Measurements from ENCODE around the gene KCNE5. TPM values are rescaled to one million over a fixed set of nuclear protein-coding genes. Genes with fewer than 3 reads are reported as not detected.

The KCNE5 gene
- total RNA-seq, 1 experiment from 2014 or later, result 1.4 TPM

DNA sequence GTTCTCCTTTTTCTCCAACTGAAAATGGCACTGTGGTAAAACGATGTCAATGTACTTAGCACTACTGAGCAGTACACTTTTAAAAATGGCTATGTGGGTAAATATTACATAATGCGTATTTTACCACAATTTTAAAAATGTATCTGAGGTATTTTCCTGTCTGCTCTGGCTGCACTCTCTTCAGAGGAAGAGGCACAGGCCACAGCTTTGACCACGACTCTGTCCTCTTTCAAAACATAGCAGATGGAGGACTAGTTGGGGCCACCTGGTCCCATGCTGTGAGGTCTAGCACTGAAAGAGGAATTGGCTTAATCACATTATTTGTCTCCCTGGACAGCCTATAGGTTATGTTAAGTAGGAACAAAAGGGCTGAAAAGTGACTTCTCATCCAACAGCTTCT, 5.2 kb downstream of the KCNE5 start:
- no peak for DNase-seq (ENCODE audit: unreplicated experiment)
- ChIA-PET CTCF (interaction anchor here (0.6 kb wide), 1 partner anchor 134 kb away, joined by 3 read pairs; no protein-coding TSS in a partner anchor), POLR2A (no interaction called here)
- Mint-ChIP-seq H3K36me3 (ENCODE audit: insufficient read depth, unreplicated experiment) (peaks cover 6% of the 10 kb centered on the region), H3K27me3 (ENCODE audit: insufficient read depth, unreplicated experiment) (peaks cover 27% of the 10 kb centered on the region), H3K4me1 (ENCODE audit: insufficient read depth, unreplicated experiment) (no peaks in the 10 kb centered on the region), H3K9me3 (ENCODE audit: unreplicated experiment) (no peaks in the 10 kb centered on the region), H3K4me3 (ENCODE audit: unreplicated experiment) (no peak overlapping the region), H3K27ac (ENCODE audit: low read depth, unreplicated experiment) (no peak overlapping the region)
- intact Hi-C loops (cut with micrococcal nuclease), result no loop called here
- TF ChIP-seq, protein P1, sequence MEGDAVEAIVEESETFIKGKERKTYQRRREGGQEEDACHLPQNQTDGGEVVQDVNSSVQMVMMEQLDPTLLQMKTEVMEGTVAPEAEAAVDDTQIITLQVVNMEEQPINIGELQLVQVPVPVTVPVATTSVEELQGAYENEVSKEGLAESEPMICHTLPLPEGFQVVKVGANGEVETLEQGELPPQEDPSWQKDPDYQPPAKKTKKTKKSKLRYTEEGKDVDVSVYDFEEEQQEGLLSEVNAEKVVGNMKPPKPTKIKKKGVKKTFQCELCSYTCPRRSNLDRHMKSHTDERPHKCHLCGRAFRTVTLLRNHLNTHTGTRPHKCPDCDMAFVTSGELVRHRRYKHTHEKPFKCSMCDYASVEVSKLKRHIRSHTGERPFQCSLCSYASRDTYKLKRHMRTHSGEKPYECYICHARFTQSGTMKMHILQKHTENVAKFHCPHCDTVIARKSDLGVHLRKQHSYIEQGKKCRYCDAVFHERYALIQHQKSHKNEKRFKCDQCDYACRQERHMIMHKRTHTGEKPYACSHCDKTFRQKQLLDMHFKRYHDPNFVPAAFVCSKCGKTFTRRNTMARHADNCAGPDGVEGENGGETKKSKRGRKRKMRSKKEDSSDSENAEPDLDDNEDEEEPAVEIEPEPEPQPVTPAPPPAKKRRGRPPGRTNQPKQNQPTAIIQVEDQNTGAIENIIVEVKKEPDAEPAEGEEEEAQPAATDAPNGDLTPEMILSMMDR (IDR thresholded peaks at IDR 0.05; ENCODE audit: unreplicated experiment), result no peak
- BruUV-seq (replicated peaks), result no TSS peak

DNA sequence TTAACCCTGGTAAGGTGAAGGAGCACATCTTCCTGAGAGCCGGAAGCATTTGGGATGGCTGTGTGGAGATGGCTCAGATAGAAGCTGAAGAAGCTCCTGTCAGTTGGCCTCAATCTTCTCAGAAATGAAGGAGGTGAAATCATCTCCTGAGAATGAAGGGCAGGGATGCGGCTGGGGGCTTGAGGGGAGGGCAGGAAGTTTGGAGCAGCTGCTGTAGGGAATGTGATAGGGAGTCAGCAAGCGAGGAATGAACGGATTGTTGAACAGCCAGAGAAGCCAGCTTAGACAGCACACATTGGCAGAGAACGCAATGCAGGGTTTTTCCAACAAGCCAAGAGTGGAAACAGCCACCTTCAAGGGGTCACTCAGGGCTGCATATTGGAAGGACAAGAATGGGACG, 10.0 kb downstream of the KCNE5 start:
- intact Hi-C loops (cut with micrococcal nuclease), result no loop called here
- Mint-ChIP-seq H3K9me3 (ENCODE audit: unreplicated experiment) (no peaks in the 10 kb centered on the region), H3K4me3 (ENCODE audit: unreplicated experiment) (no peak overlapping the region), H3K27me3 (ENCODE audit: insufficient read depth, unreplicated experiment) (peaks cover 16% of the 10 kb centered on the region), H3K36me3 (ENCODE audit: insufficient read depth, unreplicated experiment) (no peaks in the 10 kb centered on the region), H3K4me1 (ENCODE audit: insufficient read depth, unreplicated experiment) (no peaks in the 10 kb centered on the region), H3K27ac (ENCODE audit: low read depth, unreplicated experiment) (no peak overlapping the region)
- ChIA-PET POLR2A (no interaction called here), CTCF (interaction anchor here (0.6 to 0.9 kb wide), 2 partner anchors 25 to 277 kb away, joined by 3 read pairs; no protein-coding TSS in a partner anchor)
- DNase-seq (ENCODE audit: unreplicated experiment), result no peak
- TF ChIP-seq, protein P1 (IDR thresholded peaks at IDR 0.05; ENCODE audit: unreplicated experiment), result no peak
- no TSS peak for BruUV-seq (replicated peaks)

GRCh38 chrX:109601486-109601885, 23.5 kb downstream of the KCNE5 start:
- DNase-seq (ENCODE audit: unreplicated experiment), result no peak
- peaks cover 9% of the 10 kb centered on the region for H3K36me3 Mint-ChIP-seq (ENCODE audit: insufficient read depth, unreplicated experiment)
- H3K4me1 Mint-ChIP-seq (ENCODE audit: insufficient read depth, unreplicated experiment), result no peaks in the 10 kb centered on the region
- H3K9me3 Mint-ChIP-seq (ENCODE audit: unreplicated experiment), result peaks cover 20% of the 10 kb centered on the region
- CTCF ChIA-PET, result no interaction called here
- no peak overlapping the region for H3K27ac Mint-ChIP-seq (ENCODE audit: low read depth, unreplicated experiment)
- POLR2A ChIA-PET, result no interaction called here
- no TSS peak for BruUV-seq (replicated peaks)
- peaks cover 82% of the 10 kb centered on the region for H3K27me3 Mint-ChIP-seq (ENCODE audit: insufficient read depth, unreplicated experiment)
- TF ChIP-seq, protein P1 (IDR thresholded peaks at IDR 0.05; ENCODE audit: unreplicated experiment), result no peak
- H3K4me3 Mint-ChIP-seq (ENCODE audit: unreplicated experiment), result no peak overlapping the region
- intact Hi-C loops (cut with micrococcal nuclease), result no loop called here

- Mint-ChIP-seq H3K9me3 (ENCODE audit: unreplicated experiment) (peaks cover 8% of the 10 kb centered on the region), H3K27ac (ENCODE audit: low read depth, unreplicated experiment) (no peak overlapping the region), H3K36me3 (ENCODE audit: insufficient read depth, unreplicated experiment) (peaks cover 5% of the 10 kb centered on the region), H3K4me1 (ENCODE audit: insufficient read depth, unreplicated experiment) (no peaks in the 10 kb centered on the region), H3K27me3 (ENCODE audit: insufficient read depth, unreplicated experiment) (peaks cover 70% of the 10 kb centered on the region), H3K4me3 (ENCODE audit: unreplicated experiment) (no peak overlapping the region)
- ChIA-PET POLR2A (interaction anchor here (0.6 to 0.7 kb wide), 2 partner anchors 58 to 74 kb away, joined by 3 read pairs; no protein-coding TSS in a partner anchor), CTCF (no interaction called here)
- intact Hi-C loops (cut with micrococcal nuclease), result no loop called here
- TF ChIP-seq, protein P1 (IDR thresholded peaks at IDR 0.05; ENCODE audit: unreplicated experiment), result no peak
- BruUV-seq (replicated peaks), result no TSS peak
- DNase-seq (ENCODE audit: unreplicated experiment), result no peak
Observed at GRCh38 chrX:109600237-109600651, 24.7 kb downstream of the KCNE5 start.

Data from MCF 10A (cell line).